ENCODE results near the gene CITED4.

DNA sequence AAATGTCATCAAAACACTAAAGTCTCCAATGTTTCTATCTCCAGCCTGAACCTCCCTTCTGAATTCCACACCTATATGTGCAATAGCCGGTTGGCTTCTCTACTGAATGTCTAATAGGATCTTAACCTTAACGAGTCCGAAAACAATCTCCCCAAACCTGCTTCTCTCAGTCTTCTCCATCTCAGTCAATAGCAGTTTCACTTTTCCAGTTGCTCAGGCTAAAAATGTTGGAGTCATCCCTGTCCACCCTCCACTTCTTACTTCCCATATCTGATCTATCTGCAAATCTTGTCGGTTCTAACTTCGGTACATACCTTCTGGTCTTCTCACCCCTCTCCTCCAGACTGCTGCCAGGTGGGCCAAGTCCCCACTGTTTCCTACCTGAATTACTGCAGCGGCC, 25.5 kb upstream of the CITED4 start:
- TF ChIP-seq, protein P1, sequence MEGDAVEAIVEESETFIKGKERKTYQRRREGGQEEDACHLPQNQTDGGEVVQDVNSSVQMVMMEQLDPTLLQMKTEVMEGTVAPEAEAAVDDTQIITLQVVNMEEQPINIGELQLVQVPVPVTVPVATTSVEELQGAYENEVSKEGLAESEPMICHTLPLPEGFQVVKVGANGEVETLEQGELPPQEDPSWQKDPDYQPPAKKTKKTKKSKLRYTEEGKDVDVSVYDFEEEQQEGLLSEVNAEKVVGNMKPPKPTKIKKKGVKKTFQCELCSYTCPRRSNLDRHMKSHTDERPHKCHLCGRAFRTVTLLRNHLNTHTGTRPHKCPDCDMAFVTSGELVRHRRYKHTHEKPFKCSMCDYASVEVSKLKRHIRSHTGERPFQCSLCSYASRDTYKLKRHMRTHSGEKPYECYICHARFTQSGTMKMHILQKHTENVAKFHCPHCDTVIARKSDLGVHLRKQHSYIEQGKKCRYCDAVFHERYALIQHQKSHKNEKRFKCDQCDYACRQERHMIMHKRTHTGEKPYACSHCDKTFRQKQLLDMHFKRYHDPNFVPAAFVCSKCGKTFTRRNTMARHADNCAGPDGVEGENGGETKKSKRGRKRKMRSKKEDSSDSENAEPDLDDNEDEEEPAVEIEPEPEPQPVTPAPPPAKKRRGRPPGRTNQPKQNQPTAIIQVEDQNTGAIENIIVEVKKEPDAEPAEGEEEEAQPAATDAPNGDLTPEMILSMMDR (conservative IDR thresholded peaks at IDR 0.05; ENCODE audit: low read depth, low read length), result no peak
- TF ChIP-seq EZH2 (IDR thresholded peaks at IDR 0.05; ENCODE audit: low read length, unreplicated experiment), result no peak

All from PC-3 (cell line).